Choroid plexus epithelial cell (primary cell): Measurements from ENCODE around the gene WFIKKN2.

ENCODE experiments used
- DNase-seq: peaks from one replicate; pipeline ENCODE4 v3.0.0-alpha.2; 2010; ENCODE audit warnings: low read depth
- H3K4me3 ChIP-seq: 2 replicates; pipeline ENCODE4 v1.5.1; 2011; ENCODE audit warnings: low read depth, mild to moderate bottlenecking, control low read depth, low read length, moderate library complexity
- TF ChIP-seq, protein P1 (sequence below): conservative IDR thresholded peaks from 2 replicates; pipeline ENCODE4 v1.5.1; 2011; ENCODE audit warnings: low read depth, mild to moderate bottlenecking, control low read depth, inconsistent platforms, low read length, moderate library complexity

The WFIKKN2 gene

GRCh38 chr17:50866261-50866949 is 31.0 kb downstream of the WFIKKN2 start, which contains the start of gene TOB1:
TOB1 (minus strand) TSS chr17:50866354; CDS start chr17:50864017, 2,337 bp downstream.
- TF ChIP-seq, protein P1, sequence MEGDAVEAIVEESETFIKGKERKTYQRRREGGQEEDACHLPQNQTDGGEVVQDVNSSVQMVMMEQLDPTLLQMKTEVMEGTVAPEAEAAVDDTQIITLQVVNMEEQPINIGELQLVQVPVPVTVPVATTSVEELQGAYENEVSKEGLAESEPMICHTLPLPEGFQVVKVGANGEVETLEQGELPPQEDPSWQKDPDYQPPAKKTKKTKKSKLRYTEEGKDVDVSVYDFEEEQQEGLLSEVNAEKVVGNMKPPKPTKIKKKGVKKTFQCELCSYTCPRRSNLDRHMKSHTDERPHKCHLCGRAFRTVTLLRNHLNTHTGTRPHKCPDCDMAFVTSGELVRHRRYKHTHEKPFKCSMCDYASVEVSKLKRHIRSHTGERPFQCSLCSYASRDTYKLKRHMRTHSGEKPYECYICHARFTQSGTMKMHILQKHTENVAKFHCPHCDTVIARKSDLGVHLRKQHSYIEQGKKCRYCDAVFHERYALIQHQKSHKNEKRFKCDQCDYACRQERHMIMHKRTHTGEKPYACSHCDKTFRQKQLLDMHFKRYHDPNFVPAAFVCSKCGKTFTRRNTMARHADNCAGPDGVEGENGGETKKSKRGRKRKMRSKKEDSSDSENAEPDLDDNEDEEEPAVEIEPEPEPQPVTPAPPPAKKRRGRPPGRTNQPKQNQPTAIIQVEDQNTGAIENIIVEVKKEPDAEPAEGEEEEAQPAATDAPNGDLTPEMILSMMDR, result no peak
- peak; percentile 97 for DNase-seq
- peak within 1 kb of the TSS; percentile 90 for H3K4me3 ChIP-seq

DNA sequence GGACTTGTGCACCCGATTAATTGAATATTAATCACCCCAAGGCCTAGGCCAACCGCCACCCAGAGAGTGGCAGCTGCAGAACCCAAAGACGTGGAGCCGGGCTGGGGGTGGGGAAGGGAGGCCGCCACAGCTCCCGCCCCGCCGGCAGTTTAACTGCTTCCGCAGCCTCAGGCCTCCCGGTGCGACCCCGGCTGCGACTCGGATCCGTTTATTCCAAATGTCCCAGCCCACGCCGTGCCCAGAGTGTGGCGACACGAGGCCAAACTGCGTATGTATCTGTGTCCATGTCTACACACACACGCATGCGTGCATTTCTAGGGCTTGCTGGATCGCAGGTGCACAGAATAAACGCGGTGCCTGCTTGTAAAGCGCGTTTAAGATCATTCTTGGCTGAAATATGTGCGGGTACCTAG is 31.6 kb downstream of the WFIKKN2 start:
- peak overlapping the region; percentile 71 for H3K4me3 ChIP-seq
- DNase-seq, result no peak
- TF ChIP-seq, protein P1, result no peak

DNA sequence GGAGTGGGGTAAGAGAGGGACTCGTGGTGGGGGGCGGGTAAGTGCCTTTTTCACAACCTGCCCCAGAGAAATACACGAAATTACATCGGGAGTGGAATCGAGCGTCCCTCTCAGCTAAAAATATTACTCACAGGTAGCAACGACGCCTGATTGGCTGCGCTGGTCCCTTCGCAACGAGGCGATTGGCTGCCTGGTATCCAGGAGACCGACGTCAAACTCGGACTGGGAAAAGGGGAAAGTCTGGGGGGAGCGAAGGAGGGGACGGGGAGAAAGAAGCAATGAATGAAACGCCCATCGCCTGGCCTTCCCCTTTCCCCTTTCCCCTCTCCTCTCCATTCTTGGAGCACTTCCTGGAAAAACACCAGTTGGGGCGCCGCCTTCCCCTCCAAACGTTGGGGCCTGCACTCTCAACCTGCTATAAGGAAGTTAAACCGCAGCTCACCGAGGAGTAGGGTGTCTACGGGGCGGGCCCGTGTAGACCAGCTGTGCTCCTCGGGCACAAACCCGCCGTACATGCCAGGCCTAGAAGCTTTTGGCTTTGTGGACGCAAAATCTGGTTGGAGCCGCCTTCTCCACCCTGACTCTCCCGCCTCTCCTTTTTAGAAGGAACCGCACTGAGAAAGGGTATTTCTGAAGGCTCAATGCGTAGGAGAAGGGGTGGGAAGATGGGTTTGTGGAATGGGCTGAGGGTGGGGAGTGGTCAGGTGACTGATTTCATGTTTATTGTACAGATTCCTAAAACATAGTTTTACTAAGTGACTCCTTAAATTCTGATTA is 32.2 kb downstream of the WFIKKN2 start:
- TF ChIP-seq, protein P1, result no peak
- H3K4me3 ChIP-seq, result peak overlapping the region; percentile 71
- peak; percentile 96 for DNase-seq

DNA sequence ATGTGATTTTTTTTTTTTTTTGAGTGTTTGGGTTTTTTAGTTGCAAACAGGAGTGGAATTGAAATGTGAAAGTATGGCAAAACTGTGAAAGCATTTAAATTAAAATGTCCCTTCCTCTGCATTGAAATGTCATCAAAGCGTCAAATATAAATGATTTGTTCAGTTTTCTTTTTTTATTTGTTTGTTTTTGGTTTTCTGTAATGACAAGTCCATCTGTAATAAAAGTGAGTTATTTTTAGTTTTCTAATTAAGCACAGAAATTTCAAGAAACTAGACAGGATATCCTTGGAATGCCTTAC is 32.7 kb downstream of the WFIKKN2 start:
- DNase-seq, result no peak
- peak overlapping the region; percentile 71 for H3K4me3 ChIP-seq
- TF ChIP-seq, protein P1, result no peak

DNA sequence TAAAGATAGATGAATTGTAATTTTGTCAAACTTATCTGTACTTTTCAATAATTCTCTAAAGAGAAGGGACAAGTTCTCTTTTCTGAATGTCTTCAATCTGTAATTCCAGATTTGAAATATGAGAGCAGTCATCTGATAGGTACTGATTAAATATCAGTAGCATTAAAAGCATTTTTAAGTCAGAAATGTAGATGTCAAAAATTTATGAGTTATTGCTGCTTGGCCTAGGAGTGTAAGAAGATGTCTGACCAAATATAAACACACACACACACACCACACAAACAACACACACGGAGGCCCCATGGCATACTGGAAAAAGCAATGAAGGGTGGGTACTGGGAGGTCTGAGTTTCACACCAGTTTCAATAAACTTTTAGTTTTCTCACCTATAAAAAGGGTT is 33.2 kb downstream of the WFIKKN2 start:
- H3K4me3 ChIP-seq, result no peak overlapping the region
- DNase-seq, result no peak
- TF ChIP-seq, protein P1, result no peak

GRCh38 chr17:50871364-50871763 is 36.0 kb downstream of the WFIKKN2 start:
- no peak overlapping the region for H3K4me3 ChIP-seq
- TF ChIP-seq, protein P1, result no peak
- no peak for DNase-seq
